Measurements from ENCODE around the gene DGKB. TPM values are rescaled to one million over a fixed set of nuclear protein-coding genes. Genes with fewer than 3 reads are reported as not detected.

DGKB gene
- total RNA-seq, 1 experiment from 2014 or later = not detected

DNA sequence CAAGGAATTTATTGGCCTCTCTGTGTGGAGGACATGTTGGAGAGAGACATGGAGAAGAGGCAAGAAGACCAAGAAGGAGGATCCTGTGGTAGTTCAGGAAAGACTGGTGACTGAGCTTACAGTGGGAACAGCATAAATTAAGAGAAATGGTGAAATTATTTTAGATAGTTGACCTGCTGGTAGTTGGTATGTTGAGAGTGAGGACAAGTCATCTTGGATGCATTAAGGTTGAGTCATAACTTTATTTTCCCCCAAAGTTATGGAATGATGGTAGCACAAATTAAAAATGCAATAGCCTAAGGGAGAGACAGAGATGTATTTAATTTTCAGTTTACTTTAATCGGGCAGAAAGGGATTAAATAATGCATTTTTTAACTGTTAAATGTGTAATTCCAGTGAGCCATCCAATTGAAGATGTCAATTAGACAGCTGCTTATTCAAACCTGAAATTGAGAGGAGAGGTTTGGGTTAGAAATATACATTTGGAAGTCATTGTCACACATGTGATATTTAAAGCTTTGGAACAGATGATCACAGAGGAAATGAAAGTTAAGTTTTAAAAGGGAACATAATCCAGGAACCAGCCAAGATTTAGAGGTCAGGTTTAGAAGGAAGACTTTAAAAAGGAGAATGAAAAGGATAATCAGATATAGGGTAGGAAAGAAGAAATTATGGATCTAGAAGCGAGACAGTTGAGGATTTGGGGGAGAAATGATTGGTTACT, 80.6 kb downstream of the DGKB start:
- Mint-ChIP-seq H3K4me3 (ENCODE audit: unreplicated experiment) (no peak overlapping the region), H3K4me1 (ENCODE audit: insufficient read depth, unreplicated experiment) (no peaks in the 10 kb centered on the region), H3K27me3 (ENCODE audit: insufficient read depth, unreplicated experiment) (peaks cover 63% of the 10 kb centered on the region), H3K9me3 (ENCODE audit: unreplicated experiment) (no peaks in the 10 kb centered on the region), H3K27ac (ENCODE audit: low read depth, unreplicated experiment) (no peak overlapping the region), H3K36me3 (ENCODE audit: insufficient read depth, unreplicated experiment) (no peaks in the 10 kb centered on the region)
- intact Hi-C loops (cut with micrococcal nuclease) = no loop called here
- no TSS peak for BruUV-seq (replicated peaks)
- ChIA-PET POLR2A (no interaction called here), CTCF (no interaction called here)
- TF ChIP-seq, protein P1, sequence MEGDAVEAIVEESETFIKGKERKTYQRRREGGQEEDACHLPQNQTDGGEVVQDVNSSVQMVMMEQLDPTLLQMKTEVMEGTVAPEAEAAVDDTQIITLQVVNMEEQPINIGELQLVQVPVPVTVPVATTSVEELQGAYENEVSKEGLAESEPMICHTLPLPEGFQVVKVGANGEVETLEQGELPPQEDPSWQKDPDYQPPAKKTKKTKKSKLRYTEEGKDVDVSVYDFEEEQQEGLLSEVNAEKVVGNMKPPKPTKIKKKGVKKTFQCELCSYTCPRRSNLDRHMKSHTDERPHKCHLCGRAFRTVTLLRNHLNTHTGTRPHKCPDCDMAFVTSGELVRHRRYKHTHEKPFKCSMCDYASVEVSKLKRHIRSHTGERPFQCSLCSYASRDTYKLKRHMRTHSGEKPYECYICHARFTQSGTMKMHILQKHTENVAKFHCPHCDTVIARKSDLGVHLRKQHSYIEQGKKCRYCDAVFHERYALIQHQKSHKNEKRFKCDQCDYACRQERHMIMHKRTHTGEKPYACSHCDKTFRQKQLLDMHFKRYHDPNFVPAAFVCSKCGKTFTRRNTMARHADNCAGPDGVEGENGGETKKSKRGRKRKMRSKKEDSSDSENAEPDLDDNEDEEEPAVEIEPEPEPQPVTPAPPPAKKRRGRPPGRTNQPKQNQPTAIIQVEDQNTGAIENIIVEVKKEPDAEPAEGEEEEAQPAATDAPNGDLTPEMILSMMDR (IDR thresholded peaks at IDR 0.05; ENCODE audit: unreplicated experiment) = no peak
- DNase-seq (ENCODE audit: unreplicated experiment) = no peak

DNA sequence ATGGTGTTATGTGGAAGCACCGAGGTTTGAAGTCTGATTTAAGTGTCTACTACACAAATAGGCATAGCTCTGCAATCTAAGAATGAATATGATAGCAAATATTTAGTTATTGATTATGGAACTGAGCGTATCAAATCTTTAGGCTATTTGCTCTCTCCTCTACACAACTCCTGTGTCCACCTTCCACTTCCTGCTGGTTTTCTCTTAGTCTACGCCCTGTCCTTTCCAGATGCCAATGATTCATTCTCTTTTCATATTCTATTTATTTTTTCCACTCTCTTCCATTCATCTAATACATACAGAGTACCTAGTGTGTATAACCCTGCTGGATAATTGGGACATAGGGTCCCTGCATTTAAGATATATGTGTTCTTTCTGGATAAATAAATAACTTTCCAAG, 83.7 kb downstream of the DGKB start:
- BruUV-seq (replicated peaks) = no TSS peak
- Mint-ChIP-seq H3K9me3 (ENCODE audit: unreplicated experiment) (no peaks in the 10 kb centered on the region), H3K36me3 (ENCODE audit: insufficient read depth, unreplicated experiment) (no peaks in the 10 kb centered on the region), H3K4me3 (ENCODE audit: unreplicated experiment) (no peak overlapping the region), H3K27ac (ENCODE audit: low read depth, unreplicated experiment) (no peak overlapping the region), H3K4me1 (ENCODE audit: insufficient read depth, unreplicated experiment) (no peaks in the 10 kb centered on the region), H3K27me3 (ENCODE audit: insufficient read depth, unreplicated experiment) (peaks cover 63% of the 10 kb centered on the region)
- POLR2A ChIA-PET = no interaction called here
- TF ChIP-seq, protein P1 (IDR thresholded peaks at IDR 0.05; ENCODE audit: unreplicated experiment) = no peak
- intact Hi-C loops (cut with micrococcal nuclease) = no loop called here
- DNase-seq (ENCODE audit: unreplicated experiment) = no peak
- CTCF ChIA-PET = no interaction called here

DNA sequence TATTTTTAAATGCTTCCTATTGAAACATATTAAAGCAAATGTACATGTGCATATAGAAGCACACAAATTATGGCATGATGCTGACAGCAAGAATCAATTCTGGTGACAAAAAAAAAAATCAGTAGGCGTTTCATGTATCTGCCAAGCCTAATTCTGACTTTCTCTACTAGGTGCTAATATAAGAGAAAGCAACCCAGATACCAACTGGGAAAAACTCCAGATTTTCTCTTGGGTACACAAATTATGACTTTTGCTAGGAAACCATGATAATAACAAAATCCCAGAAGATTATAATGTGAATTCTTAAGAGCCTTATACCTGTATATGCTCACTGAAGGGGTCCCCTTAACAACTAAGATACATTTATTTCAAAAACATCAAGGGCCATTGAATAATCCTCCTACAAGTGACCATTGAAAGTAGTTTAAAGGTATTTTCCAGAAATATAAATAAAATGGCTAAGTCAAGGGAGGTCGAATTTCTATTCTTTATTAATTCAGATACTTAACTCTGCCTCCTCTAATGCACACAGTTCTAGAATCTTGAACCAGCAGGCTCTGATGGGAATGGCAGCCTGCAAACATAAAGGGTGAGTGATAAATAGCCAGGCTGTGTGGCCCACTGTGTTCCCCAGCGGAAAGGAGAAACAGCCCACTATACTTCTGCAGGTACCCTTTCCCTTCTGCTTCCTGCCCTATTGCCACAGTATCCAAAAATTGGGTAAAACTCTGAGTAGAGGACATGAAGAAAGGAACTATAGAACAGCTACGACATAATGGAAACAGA, 84.5 kb downstream of the DGKB start:
- no peak overlapping the region for H3K27ac Mint-ChIP-seq (ENCODE audit: low read depth, unreplicated experiment)
- ChIA-PET POLR2A (no interaction called here), CTCF (no interaction called here)
- H3K9me3 Mint-ChIP-seq (ENCODE audit: unreplicated experiment) = no peaks in the 10 kb centered on the region
- BruUV-seq (replicated peaks) = no TSS peak
- TF ChIP-seq, protein P1 (IDR thresholded peaks at IDR 0.05; ENCODE audit: unreplicated experiment) = no peak
- no peaks in the 10 kb centered on the region for H3K36me3 Mint-ChIP-seq (ENCODE audit: insufficient read depth, unreplicated experiment)
- intact Hi-C loops (cut with micrococcal nuclease) = no loop called here
- no peak overlapping the region for H3K4me3 Mint-ChIP-seq (ENCODE audit: unreplicated experiment)
- no peaks in the 10 kb centered on the region for H3K4me1 Mint-ChIP-seq (ENCODE audit: insufficient read depth, unreplicated experiment)
- no peak for DNase-seq (ENCODE audit: unreplicated experiment)
- peaks cover 61% of the 10 kb centered on the region for H3K27me3 Mint-ChIP-seq (ENCODE audit: insufficient read depth, unreplicated experiment)

DNA sequence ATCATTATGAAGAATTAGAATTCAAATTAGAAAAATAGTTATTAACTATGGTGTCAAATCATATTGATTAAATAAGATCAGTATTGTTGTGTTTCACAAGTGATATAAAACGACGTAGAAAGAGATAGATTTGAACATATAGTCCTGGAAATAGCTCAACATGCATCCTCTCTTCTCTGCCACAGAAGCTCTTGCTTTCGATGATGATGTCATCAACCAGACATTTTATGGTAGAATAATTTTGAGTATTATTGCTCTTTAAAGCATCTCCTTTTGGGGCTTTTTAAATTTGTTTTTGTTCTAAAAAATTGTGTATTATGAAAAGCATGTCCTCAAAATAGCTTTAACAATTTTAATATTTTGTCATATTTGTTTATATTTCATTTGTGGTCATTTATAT, 95.0 kb downstream of the DGKB start:
- ChIA-PET POLR2A (no interaction called here), CTCF (interaction anchor here (0.5 to 0.7 kb wide), 2 partner anchors 116 to 389 kb away, joined by 3 read pairs; no protein-coding TSS in a partner anchor)
- Mint-ChIP-seq H3K36me3 (ENCODE audit: insufficient read depth, unreplicated experiment) (no peaks in the 10 kb centered on the region), H3K4me3 (ENCODE audit: unreplicated experiment) (no peak overlapping the region), H3K9me3 (ENCODE audit: unreplicated experiment) (no peaks in the 10 kb centered on the region), H3K27ac (ENCODE audit: low read depth, unreplicated experiment) (no peak overlapping the region), H3K27me3 (ENCODE audit: insufficient read depth, unreplicated experiment) (peaks cover 53% of the 10 kb centered on the region), H3K4me1 (ENCODE audit: insufficient read depth, unreplicated experiment) (no peaks in the 10 kb centered on the region)
- no TSS peak for BruUV-seq (replicated peaks)
- DNase-seq (ENCODE audit: unreplicated experiment) = no peak
- TF ChIP-seq, protein P1 (IDR thresholded peaks at IDR 0.05; ENCODE audit: unreplicated experiment) = no peak
- intact Hi-C loops (cut with micrococcal nuclease) = no loop called here

Measured in MCF 10A (cell line).